HUES64 (cell line): ENCODE measurements around the gene SMIM22. TPM values are rescaled to one million over a fixed set of nuclear protein-coding genes. Genes with fewer than 3 reads are reported as not detected.

Source experiments
- H3K27ac ChIP-seq: 2 replicates; pipeline ENCODE4 v1.7.0; 2013; ENCODE audit warnings: low read depth, low read length, inconsistent platforms
- H3K27me3 ChIP-seq: 2 replicates; pipeline ENCODE4 v1.6.1; 2013; ENCODE audit warnings: mild to moderate bottlenecking, low read length; ENCODE audit not compliant: insufficient read depth
- H3K36me3 ChIP-seq: 2 replicates; pipeline ENCODE4 v1.6.1; 2013; ENCODE audit warnings: mild to moderate bottlenecking, low read length; ENCODE audit not compliant: insufficient read depth
- H3K4me1 ChIP-seq: 2 replicates; pipeline ENCODE4 v1.6.1; 2013; ENCODE audit warnings: mild to moderate bottlenecking, low read length, moderate library complexity; ENCODE audit not compliant: insufficient read depth
- H3K4me3 ChIP-seq: 2 replicates; pipeline ENCODE4 v1.5.1; 2013; ENCODE audit warnings: mild to moderate bottlenecking, low read length, moderate library complexity
- H3K9ac ChIP-seq: 2 replicates; pipeline ENCODE4 v1.6.1; 2013; ENCODE audit warnings: mild to moderate bottlenecking, low read depth, low read length
- H3K9me3 ChIP-seq: 2 replicates; pipeline ENCODE4 v1.6.1; 2013; ENCODE audit warnings: low read depth, low read length; ENCODE audit not compliant: insufficient read depth
- WGBS: fragments of 150-250, 120-280 bp; methylation state at CpG from one replicate; pipeline ENCODE4 v1.1.7; 2013; ENCODE audit warnings: missing lambda C conversion rate; 5-methylcytosine and 5-hydroxymethylcytosine counted together
- polyA plus RNA-seq, 2 experiments: library from polyadenylated mRNA; stranded (reverse); fragments of 50-300 nt; gene quantifications; one replicate each; pipeline ENCODE4 v1.2.3, GENCODE V29; 2013

The SMIM22 gene, protein sequence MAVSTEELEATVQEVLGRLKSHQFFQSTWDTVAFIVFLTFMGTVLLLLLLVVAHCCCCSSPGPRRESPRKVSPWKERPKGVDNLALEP
- not detected for polyA plus RNA-seq (2013, experiment 1 of 2)
- polyA plus RNA-seq (2013, experiment 2 of 2): not detected

DNA sequence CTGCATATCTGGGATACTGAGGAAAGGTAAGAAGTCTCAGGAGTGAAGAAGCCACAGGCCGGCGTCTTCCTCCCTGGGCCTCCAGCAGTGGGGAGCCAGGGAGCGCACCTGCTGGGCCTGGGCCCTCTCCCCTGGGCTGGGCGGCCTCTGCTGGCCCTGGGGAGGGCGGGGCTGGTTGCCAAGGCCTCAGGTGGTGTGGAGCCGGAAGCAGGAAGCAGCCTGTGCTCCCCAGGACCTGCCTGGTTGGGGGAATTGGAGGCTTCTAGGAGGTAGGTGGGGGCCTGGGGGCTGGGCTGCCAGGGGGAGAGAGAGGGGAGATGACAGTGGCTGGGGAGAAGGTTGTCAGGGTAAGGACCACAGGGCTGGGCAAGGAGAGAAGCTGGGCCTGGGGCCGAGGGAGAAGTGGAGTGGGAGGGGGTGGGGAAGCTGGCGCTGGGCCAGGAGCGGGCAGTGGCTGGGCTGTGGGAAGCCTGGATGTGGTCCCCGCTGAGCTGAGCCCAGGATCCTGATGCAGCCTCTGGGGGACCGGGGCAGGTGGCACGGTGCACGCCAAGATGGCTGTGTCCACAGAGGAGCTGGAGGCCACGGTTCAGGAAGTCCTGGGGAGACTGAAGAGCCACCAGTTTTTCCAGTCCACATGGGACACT, at the start of gene SMIM22:
SMIM22 (plus strand) TSS at position 189 of the 647 bp plus-strand sequence; CDS start at position 555, 366 bp downstream.
- no peak within 1 kb of the TSS for H3K4me3 ChIP-seq
- no peaks in the 10 kb centered on the region for H3K9me3 ChIP-seq
- 88% methylated on average over 14 of the region's 14 CpGs for WGBS
- peaks cover 24% of the 10 kb centered on the region for H3K36me3 ChIP-seq
- H3K27me3 ChIP-seq: no peaks in the 10 kb centered on the region
- no peak within 1 kb of the TSS for H3K9ac ChIP-seq
- no peaks in the 10 kb centered on the region for H3K4me1 ChIP-seq
- no peak within 1 kb of the TSS for H3K27ac ChIP-seq

DNA sequence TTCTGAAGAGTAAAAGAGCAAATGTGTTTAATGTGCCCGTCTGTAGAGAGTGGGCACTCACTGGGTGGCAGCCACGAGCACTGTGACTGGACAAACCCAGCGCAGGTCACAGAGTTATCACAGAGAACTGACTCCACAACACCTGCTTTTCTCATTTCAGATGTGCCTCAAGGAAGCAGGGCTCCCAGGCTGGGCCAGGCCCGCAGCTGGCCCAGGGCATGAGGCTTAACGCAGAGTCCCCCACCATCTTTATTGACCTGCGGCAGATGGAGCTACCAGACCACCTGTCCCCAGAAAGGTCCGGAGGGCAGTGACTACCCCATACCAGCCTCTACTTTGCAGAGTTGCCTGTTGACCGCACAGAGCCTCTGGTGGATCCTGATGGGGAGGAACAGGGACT, 49.0 kb upstream of the SMIM22 start:
- 88% methylated on average over 8 of the region's 8 CpGs for WGBS
- Histone ChIP-seq H3K4me3 (no peak overlapping the region), H3K9me3 (no peaks in the 10 kb centered on the region), H3K36me3 (peaks cover 5% of the 10 kb centered on the region), H3K9ac (no peak overlapping the region), H3K4me1 (no peaks in the 10 kb centered on the region; the same call in 1 of the 2 replicates), H3K27me3 (no peaks in the 10 kb centered on the region), H3K27ac (no peak overlapping the region)

DNA sequence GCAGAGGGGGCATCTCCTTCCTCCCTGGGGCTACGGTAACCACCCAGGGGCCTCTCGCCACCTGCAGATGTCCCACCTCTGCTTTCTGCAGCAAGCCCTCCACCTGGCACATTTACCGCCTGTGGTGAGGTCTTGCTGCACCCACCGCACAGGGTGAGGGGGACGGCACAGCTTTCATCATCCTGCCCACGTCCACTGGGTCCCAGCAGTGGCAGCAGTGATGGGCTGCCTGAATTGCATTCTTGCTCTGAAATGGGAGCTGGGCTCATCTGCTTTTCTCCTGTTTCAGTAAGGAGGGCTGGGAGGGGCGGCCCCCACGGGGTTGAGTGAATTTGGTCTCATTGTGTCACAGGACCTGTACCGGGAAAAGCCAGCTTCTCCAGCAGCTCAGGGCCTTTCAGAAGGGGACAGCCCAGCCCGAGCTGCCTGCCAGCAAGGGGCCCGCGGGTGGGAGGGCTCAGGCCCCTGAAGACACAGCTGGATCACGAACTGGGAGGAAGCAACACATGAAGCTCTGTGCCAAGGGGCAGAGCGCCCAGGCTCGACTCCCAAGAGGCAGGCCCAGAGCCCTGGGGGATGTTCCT, 48.1 kb upstream of the SMIM22 start:
- peaks cover 14% of the 10 kb centered on the region for H3K36me3 ChIP-seq
- H3K27me3 ChIP-seq: no peaks in the 10 kb centered on the region
- H3K4me1 ChIP-seq: no peaks in the 10 kb centered on the region; the same call in 1 of the 2 replicates
- H3K4me3 ChIP-seq: no peak overlapping the region
- no peak overlapping the region for H3K9ac ChIP-seq
- H3K27ac ChIP-seq: no peak overlapping the region
- WGBS: 76% methylated on average over 15 of the region's 15 CpGs
- H3K9me3 ChIP-seq: no peaks in the 10 kb centered on the region

DNA sequence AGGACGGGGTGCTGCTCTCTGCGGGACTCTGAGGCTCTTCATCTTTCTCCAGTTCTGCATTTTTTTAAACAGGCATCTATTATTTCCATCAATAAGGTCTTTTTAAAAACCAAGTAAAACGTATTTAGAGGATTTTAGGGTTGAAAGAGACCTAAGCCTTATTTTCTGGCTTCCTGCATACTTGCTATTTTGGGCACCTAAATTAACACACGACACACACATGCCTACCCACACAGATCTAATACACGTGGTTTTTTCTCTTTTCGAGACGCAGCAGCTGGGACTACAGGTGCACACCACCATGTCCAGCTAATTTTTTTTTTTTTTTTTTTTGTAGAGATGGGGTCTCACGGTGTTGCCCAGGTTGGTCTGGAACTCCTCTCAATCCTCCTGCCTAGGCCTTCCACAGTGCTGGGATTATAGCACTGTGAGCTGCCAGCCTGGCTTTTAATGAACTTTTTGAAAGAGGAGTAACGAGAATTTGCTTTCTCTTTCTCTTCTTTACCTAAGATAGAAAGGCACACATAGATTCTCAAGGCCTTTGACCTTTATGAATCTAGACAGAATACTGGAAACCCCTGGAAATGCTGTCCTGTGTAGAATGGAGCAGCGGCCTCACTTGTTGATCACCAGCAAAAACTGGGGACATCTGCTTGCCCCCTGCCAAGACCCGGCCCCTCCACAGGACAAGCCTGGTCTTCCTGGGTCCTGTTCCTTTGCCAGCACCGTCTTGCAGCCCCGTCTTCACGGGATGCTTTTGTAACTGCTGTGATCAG, 47.1 kb upstream of the SMIM22 start:
- H3K9ac ChIP-seq: no peak overlapping the region
- no peaks in the 10 kb centered on the region for H3K27me3 ChIP-seq
- no peaks in the 10 kb centered on the region for H3K4me1 ChIP-seq
- H3K9me3 ChIP-seq: no peaks in the 10 kb centered on the region
- peaks cover 24% of the 10 kb centered on the region for H3K36me3 ChIP-seq
- H3K27ac ChIP-seq: no peak overlapping the region
- WGBS: 94% methylated on average over 13 of the region's 14 CpGs
- H3K4me3 ChIP-seq: no peak overlapping the region

DNA sequence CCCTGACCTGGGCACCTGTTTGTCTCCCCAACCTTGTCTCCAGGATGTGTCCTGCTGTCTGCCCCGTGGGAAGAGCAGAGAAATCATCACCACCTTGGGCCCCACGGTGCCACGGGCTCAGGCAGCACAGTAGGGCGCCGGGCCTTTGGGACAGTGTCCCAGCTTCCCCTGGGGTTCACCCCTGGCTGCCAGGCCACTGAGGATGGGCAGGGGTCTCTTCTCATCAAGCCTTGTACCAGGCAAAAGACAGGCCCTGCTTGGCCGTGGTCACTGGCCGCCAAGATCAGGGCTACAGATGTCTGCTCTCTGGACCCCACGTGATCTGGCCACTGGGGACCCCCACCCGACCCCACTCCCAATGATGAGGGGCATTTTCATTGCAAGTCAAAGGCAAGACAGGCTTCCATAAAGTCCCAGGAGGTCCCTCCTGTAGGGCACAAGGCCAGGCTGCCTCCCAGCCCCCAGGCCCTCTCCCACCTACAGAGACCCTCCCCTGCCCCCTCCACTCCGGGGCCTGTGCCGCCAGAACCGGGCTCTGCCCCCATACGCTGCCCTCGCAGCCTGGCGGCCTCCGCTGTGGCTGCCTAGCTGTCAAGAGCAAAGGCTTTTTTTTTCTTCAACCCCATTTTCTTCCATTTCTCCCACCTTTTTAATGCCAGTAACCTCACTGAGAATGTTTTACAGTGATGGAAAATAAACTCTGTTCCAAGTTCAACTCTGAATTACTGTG, 46.3 kb upstream of the SMIM22 start:
- no peak overlapping the region for H3K4me3 ChIP-seq
- no peak overlapping the region for H3K27ac ChIP-seq
- no peaks in the 10 kb centered on the region for H3K9me3 ChIP-seq
- 94% methylated on average over 16 of the region's 16 CpGs for WGBS
- peaks cover 32% of the 10 kb centered on the region for H3K36me3 ChIP-seq
- H3K27me3 ChIP-seq: no peaks in the 10 kb centered on the region
- no peaks in the 10 kb centered on the region for H3K4me1 ChIP-seq
- no peak overlapping the region for H3K9ac ChIP-seq

DNA sequence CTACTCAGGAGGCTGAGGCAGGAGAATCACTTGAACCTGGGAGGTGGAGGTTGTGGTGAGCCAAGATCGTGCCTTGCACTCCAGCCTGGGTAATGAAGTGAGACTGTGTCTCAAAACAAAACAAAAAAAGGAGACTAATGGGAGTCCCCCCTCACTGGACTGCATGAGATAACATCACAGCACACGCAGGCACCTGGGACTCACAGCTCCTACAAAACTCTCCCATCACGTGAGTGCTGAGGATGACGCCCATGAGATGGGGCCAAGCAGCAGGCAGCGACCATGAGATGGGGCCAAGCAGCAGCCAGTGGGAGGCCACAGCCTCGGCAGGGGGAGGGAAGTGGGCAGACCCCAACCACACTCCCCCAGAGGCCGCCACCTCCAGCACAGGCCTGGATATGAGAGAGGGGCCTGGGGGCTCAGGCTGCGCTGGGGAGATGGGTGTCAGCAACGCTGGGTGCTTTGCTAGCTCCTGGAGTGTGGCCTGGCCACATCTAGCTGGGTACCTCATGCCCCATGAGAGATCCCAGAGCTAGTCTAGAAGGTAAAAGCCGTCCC, 45.4 kb upstream of the SMIM22 start:
- Histone ChIP-seq H3K4me1 (no peaks in the 10 kb centered on the region), H3K27me3 (no peaks in the 10 kb centered on the region), H3K9me3 (no peaks in the 10 kb centered on the region), H3K4me3 (no peak overlapping the region), H3K36me3 (peaks cover 36% of the 10 kb centered on the region), H3K27ac (no peak overlapping the region), H3K9ac (no peak overlapping the region)
- 91% methylated on average over 10 of the region's 10 CpGs for WGBS

DNA sequence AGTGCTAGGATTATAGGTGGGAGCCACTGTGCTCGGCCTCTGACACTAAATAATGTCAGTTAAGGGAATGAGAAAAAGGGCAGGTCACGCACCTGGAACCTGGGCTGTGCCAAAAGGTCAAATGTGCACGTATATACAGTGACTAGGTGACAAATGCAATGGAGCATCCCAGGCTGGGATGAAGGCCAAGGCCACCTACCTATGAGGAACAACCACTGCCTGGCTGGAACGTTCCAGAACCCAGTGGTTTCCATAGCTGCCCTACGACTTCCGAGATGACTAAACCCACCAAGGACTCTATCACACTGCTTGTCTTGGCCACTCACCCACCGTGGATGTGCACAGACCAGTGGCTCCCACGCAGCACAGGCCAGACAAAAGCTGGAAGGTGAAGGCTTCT, 44.3 kb upstream of the SMIM22 start:
- H3K36me3 ChIP-seq: peaks cover 45% of the 10 kb centered on the region
- 96% methylated on average over 8 of the region's 8 CpGs for WGBS
- H3K9me3 ChIP-seq: peaks cover 4% of the 10 kb centered on the region; the same call in 1 of the 2 replicates
- H3K9ac ChIP-seq: no peak overlapping the region
- no peak overlapping the region for H3K27ac ChIP-seq
- no peak overlapping the region for H3K4me3 ChIP-seq
- no peaks in the 10 kb centered on the region for H3K4me1 ChIP-seq
- H3K27me3 ChIP-seq: no peaks in the 10 kb centered on the region

DNA sequence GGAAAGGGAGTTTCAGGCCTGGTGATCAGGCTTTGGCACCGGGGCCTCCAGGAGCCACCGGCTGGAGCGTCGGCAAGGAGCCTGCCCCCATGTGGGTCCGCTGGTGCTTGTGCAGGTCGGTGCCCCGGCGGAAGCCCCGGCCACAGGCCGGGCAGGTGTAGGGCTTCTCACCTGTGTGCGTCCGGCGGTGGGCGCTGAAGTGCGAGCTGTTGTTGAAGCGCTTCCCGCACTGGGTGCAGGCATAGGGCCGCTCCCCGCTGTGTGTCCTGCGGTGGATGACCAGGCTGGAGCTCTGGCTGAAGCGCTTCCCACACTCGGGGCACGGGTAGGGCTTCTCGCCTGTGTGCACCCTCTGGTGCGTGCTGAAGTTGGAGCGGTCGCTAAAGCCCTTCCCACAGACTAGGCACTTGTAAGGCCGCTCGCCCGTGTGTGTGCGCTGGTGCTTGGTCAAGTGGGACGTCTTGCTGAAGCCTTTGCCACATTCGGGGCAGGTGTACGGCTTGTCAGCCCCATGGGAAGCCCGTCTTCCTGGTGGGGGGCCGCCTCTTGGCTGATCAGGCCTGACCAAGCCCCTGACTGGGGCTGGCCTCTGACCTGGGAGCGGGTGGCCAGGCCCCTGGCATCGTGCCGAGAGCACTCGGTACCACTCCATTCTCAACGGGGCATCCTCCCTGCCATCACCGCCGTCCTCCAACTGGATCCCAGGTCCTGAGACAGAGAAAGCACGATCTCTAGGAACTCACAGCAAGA, 42.6 kb upstream of the SMIM22 start:
- 96% methylated on average over 44 of the region's 44 CpGs for WGBS
- Histone ChIP-seq H3K27me3 (no peaks in the 10 kb centered on the region), H3K27ac (no peak overlapping the region), H3K9me3 (peaks cover 4% of the 10 kb centered on the region; the same call in 1 of the 2 replicates), H3K36me3 (peaks cover 56% of the 10 kb centered on the region), H3K4me1 (no peaks in the 10 kb centered on the region), H3K4me3 (no peak overlapping the region), H3K9ac (no peak overlapping the region)

DNA sequence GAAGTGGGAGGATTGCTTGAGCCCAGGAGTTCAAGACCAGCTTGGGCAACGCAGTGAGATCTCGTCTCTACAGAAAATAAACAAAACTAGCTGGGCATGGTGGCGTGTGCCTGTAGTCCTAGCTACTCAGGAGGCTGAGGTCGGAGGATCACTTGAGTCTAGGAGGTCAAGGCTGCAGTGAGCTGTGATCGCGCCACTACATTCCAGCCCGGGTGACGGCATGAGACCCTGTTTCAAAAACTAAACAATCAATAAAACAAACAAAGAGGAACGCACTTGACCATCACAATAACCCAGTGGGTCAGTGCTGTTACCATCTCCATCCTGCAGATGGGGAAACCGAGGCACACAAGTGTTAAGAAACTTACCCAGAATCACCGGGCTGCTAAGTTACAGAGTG, 41.9 kb upstream of the SMIM22 start:
- H3K4me1 ChIP-seq: no peaks in the 10 kb centered on the region
- no peak overlapping the region for H3K4me3 ChIP-seq
- H3K27ac ChIP-seq: no peak overlapping the region
- peaks cover 4% of the 10 kb centered on the region; the same call in 1 of the 2 replicates for H3K9me3 ChIP-seq
- WGBS: 95% methylated on average over 11 of the region's 11 CpGs
- H3K9ac ChIP-seq: no peak overlapping the region
- H3K27me3 ChIP-seq: no peaks in the 10 kb centered on the region
- peaks cover 59% of the 10 kb centered on the region for H3K36me3 ChIP-seq

DNA sequence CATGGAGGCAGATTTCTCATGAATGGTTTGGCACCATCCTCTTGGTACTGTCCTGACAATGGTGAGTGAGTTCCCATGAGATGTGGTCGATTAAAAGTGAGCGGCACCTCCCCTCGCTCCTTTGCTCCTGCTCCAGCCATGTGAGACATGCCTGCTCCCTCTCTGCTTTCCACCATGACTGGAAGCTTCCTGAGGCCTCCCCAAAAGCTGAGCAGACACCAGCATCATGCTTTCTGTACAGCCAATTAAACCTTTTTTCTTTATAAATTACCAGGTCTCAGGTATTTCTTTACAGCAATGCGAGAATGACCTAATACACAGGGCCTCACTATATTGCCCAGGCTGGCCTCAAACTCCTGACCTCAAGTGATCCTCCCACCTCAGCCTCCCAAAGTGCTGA, 40.3 kb upstream of the SMIM22 start:
- 96% methylated on average over 4 of the region's 4 CpGs for WGBS
- no peak overlapping the region for H3K4me3 ChIP-seq
- H3K9ac ChIP-seq: no peak overlapping the region
- no peaks in the 10 kb centered on the region for H3K4me1 ChIP-seq
- H3K36me3 ChIP-seq: peaks cover 74% of the 10 kb centered on the region
- no peaks in the 10 kb centered on the region for H3K27me3 ChIP-seq
- H3K9me3 ChIP-seq: peaks cover 4% of the 10 kb centered on the region; the same call in 1 of the 2 replicates
- no peak overlapping the region for H3K27ac ChIP-seq
